Measurements from ENCODE around the gene LPAR3. TPM values are rescaled to one million over a fixed set of nuclear protein-coding genes. Genes with fewer than 3 reads are reported as not detected.

LPAR3 gene
- total RNA-seq, 2 donors from 2014 or later, result 0.24 to 0.65 TPM

- peaks cover 17% of the 10 kb centered on the region for H3K27me3 Mint-ChIP-seq (ENCODE audit: low read depth)
- DNase-seq (no peak), ATAC-seq (replicated peaks in 1 of 2) (no peak)
- H3K4me1 Mint-ChIP-seq (ENCODE audit: low read depth), result peaks cover 24% of the 10 kb centered on the region
- H3K36me3 Mint-ChIP-seq (ENCODE audit: insufficient read depth in 2 of 2), result peaks cover 0 to 1% of the 10 kb centered on the region in 2 donors
- H3K9me3 Mint-ChIP-seq, result no peaks in the 10 kb centered on the region
- no peak overlapping the region for H3K27ac Mint-ChIP-seq
- no peak overlapping the region for H3K4me3 Mint-ChIP-seq
Measured at GRCh38 chr1:84888753-84889152, 4.3 kb downstream of the LPAR3 start.

GRCh38 chr1:84887261-84887934 lies 5.6 kb downstream of the LPAR3 start:
- Mint-ChIP-seq H3K27me3 (ENCODE audit: low read depth) (peaks cover 13% of the 10 kb centered on the region), H3K9me3 (no peaks in the 10 kb centered on the region), H3K4me3 (no peak overlapping the region), H3K36me3 (ENCODE audit: insufficient read depth in 2 of 2) (no peaks in the 10 kb centered on the region), H3K27ac (no peak overlapping the region), H3K4me1 (ENCODE audit: low read depth) (peaks cover 18% of the 10 kb centered on the region)
- ATAC-seq (replicated peaks in 1 of 2) (no peak), DNase-seq (no peak)

- H3K27me3 Mint-ChIP-seq (ENCODE audit: low read depth), result no peaks in the 10 kb centered on the region
Measured at GRCh38 chr1:84885469-84885868, 7.5 kb downstream of the LPAR3 start.

GRCh38 chr1:84884671-84885389 lies 8.2 kb downstream of the LPAR3 start:
- H3K27ac Mint-ChIP-seq, result no peak overlapping the region
- H3K9me3 Mint-ChIP-seq, result peaks cover 0 to 1% of the 10 kb centered on the region in 2 donors
- H3K36me3 Mint-ChIP-seq (ENCODE audit: insufficient read depth in 2 of 2), result peaks cover 2% of the 10 kb centered on the region in 2 donors
- ATAC-seq (replicated peaks in 1 of 2) (no peak), DNase-seq (no peak)
- H3K4me1 Mint-ChIP-seq (ENCODE audit: low read depth), result peaks cover 8% of the 10 kb centered on the region
- H3K4me3 Mint-ChIP-seq, result no peak overlapping the region
- no peaks in the 10 kb centered on the region for H3K27me3 Mint-ChIP-seq (ENCODE audit: low read depth)

More at GRCh38 chr1:84885469-84885868, 7.5 kb downstream of the LPAR3 start:
- Mint-ChIP-seq H3K4me3 (no peak overlapping the region), H3K27ac (no peak overlapping the region), H3K9me3 (peaks cover 0 to 1% of the 10 kb centered on the region in 2 donors), H3K4me1 (ENCODE audit: low read depth) (peaks cover 8% of the 10 kb centered on the region), H3K36me3 (ENCODE audit: insufficient read depth in 2 of 2) (peaks cover 2% of the 10 kb centered on the region in 2 donors)
- no peak for DNase-seq
- ATAC-seq (replicated peaks in 1 of 2), result no peak

- Mint-ChIP-seq H3K36me3 (ENCODE audit: insufficient read depth in 2 of 2) (peaks cover 2% of the 10 kb centered on the region in 2 donors), H3K4me1 (ENCODE audit: low read depth) (no peaks in the 10 kb centered on the region)
Measured at GRCh38 chr1:84883286-84883685, 9.7 kb downstream of the LPAR3 start.

GRCh38 chr1:84877592-84877991 lies 15.4 kb downstream of the LPAR3 start:
- Mint-ChIP-seq H3K4me3 (no peak overlapping the region), H3K36me3 (ENCODE audit: insufficient read depth in 2 of 2) (peaks cover 2% of the 10 kb centered on the region in 2 donors), H3K9me3 (peaks cover 0 to 1% of the 10 kb centered on the region in 2 donors), H3K4me1 (ENCODE audit: low read depth) (peaks cover 8% of the 10 kb centered on the region), H3K27me3 (ENCODE audit: low read depth) (peaks cover 10% of the 10 kb centered on the region), H3K27ac (no peak overlapping the region)
- ATAC-seq (replicated peaks in 1 of 2) (no peak), DNase-seq (no peak)

More at GRCh38 chr1:84883286-84883685, 9.7 kb downstream of the LPAR3 start:
- peaks cover 0 to 1% of the 10 kb centered on the region in 2 donors for H3K9me3 Mint-ChIP-seq
- no peak for DNase-seq
- no peak for ATAC-seq (replicated peaks in 1 of 2)
- H3K4me3 Mint-ChIP-seq, result no peak overlapping the region
- H3K27ac Mint-ChIP-seq, result no peak overlapping the region
- H3K27me3 Mint-ChIP-seq (ENCODE audit: low read depth), result no peaks in the 10 kb centered on the region

- no peak overlapping the region for H3K27ac Mint-ChIP-seq
- peaks cover 8% of the 10 kb centered on the region for H3K4me1 Mint-ChIP-seq (ENCODE audit: low read depth)
- H3K36me3 Mint-ChIP-seq (ENCODE audit: insufficient read depth in 2 of 2), result peaks cover 0 to 2% of the 10 kb centered on the region in 2 donors
- peaks cover 0 to 1% of the 10 kb centered on the region in 2 donors for H3K9me3 Mint-ChIP-seq
- H3K27me3 Mint-ChIP-seq (ENCODE audit: low read depth), result peaks cover 20% of the 10 kb centered on the region
- no peak overlapping the region for H3K4me3 Mint-ChIP-seq
- no peak for DNase-seq
- ATAC-seq (replicated peaks in 1 of 2), result peak; percentile 59 to 72
Measured at GRCh38 chr1:84876353-84876752, 16.7 kb downstream of the LPAR3 start.

- H3K27me3 Mint-ChIP-seq (ENCODE audit: low read depth), result peaks cover 29% of the 10 kb centered on the region
- H3K36me3 Mint-ChIP-seq (ENCODE audit: insufficient read depth in 2 of 2), result no peaks in the 10 kb centered on the region
Measured at GRCh38 chr1:84873366-84873765, 19.6 kb downstream of the LPAR3 start.

GRCh38 chr1:84872696-84873355 lies 20.2 kb downstream of the LPAR3 start:
- H3K4me3 Mint-ChIP-seq, result no peak overlapping the region
- no peak overlapping the region for H3K27ac Mint-ChIP-seq
- DNase-seq (no peak), ATAC-seq (replicated peaks in 1 of 2) (no peak)
- no peaks in the 10 kb centered on the region for H3K9me3 Mint-ChIP-seq
- H3K4me1 Mint-ChIP-seq (ENCODE audit: low read depth), result peaks cover 8% of the 10 kb centered on the region
- H3K36me3 Mint-ChIP-seq (ENCODE audit: insufficient read depth in 2 of 2), result no peaks in the 10 kb centered on the region
- H3K27me3 Mint-ChIP-seq (ENCODE audit: low read depth), result peaks cover 29% of the 10 kb centered on the region

More at GRCh38 chr1:84873366-84873765, 19.6 kb downstream of the LPAR3 start:
- Mint-ChIP-seq H3K27ac (no peak overlapping the region), H3K4me3 (no peak overlapping the region), H3K9me3 (no peaks in the 10 kb centered on the region), H3K4me1 (ENCODE audit: low read depth) (peaks cover 8% of the 10 kb centered on the region)
- no peak for ATAC-seq (replicated peaks in 1 of 2)
- no peak for DNase-seq

- Mint-ChIP-seq H3K27me3 (ENCODE audit: low read depth) (peaks cover 18% of the 10 kb centered on the region), H3K9me3 (no peaks in the 10 kb centered on the region), H3K4me1 (ENCODE audit: low read depth) (peaks cover under 1% of the 10 kb centered on the region), H3K36me3 (ENCODE audit: insufficient read depth in 2 of 2) (no peaks in the 10 kb centered on the region), H3K4me3 (no peak overlapping the region), H3K27ac (no peak overlapping the region)
- DNase-seq (no peak), ATAC-seq (replicated peaks in 1 of 2) (no peak)
Measured at GRCh38 chr1:84871181-84871580, 21.8 kb downstream of the LPAR3 start.

GRCh38 chr1:84870591-84870990 lies 22.4 kb downstream of the LPAR3 start:
- Mint-ChIP-seq H3K27me3 (ENCODE audit: low read depth) (peaks cover 18% of the 10 kb centered on the region), H3K4me3 (no peak overlapping the region), H3K36me3 (ENCODE audit: insufficient read depth in 2 of 2) (no peaks in the 10 kb centered on the region), H3K27ac (no peak overlapping the region), H3K9me3 (no peaks in the 10 kb centered on the region), H3K4me1 (ENCODE audit: low read depth) (no peaks in the 10 kb centered on the region)
- ATAC-seq (replicated peaks in 1 of 2), result no peak
- no peak for DNase-seq

- ATAC-seq (replicated peaks in 1 of 2), result no peak
- no peaks in the 10 kb centered on the region for H3K36me3 Mint-ChIP-seq (ENCODE audit: insufficient read depth in 2 of 2)
- H3K9me3 Mint-ChIP-seq, result peaks cover 0 to 5% of the 10 kb centered on the region in 2 donors
- no peak overlapping the region for H3K27ac Mint-ChIP-seq
- H3K27me3 Mint-ChIP-seq (ENCODE audit: low read depth), result peaks cover 23% of the 10 kb centered on the region
- no peaks in the 10 kb centered on the region for H3K4me1 Mint-ChIP-seq (ENCODE audit: low read depth)
- H3K4me3 Mint-ChIP-seq, result no peak overlapping the region
- no peak for DNase-seq
Measured at GRCh38 chr1:84869720-84870119, 23.3 kb downstream of the LPAR3 start.

GRCh38 chr1:84862810-84863251 lies 30.2 kb downstream of the LPAR3 start:
- ATAC-seq (replicated peaks in 1 of 2) (peak; percentile 93), DNase-seq (peak; percentile 29 to 58)
- Mint-ChIP-seq H3K9me3 (peaks cover 0 to 5% of the 10 kb centered on the region in 2 donors), H3K27me3 (ENCODE audit: low read depth) (peaks cover 14% of the 10 kb centered on the region), H3K36me3 (ENCODE audit: insufficient read depth in 2 of 2) (no peaks in the 10 kb centered on the region), H3K27ac (peak overlapping the region; percentile 49), H3K4me1 (ENCODE audit: low read depth) (peaks cover 43% of the 10 kb centered on the region), H3K4me3 (peak overlapping the region; percentile 50 to 80)
